Smooth muscle cell (in vitro differentiated cells): Measurements from ENCODE around the gene PCBP3. TPM values are rescaled to one million over a fixed set of nuclear protein-coding genes. Genes with fewer than 3 reads are reported as not detected.

Experiments
- DNase-seq: peaks from one replicate; lab custom pipeline; 2025; ENCODE audit not compliant: unreplicated experiment; lab: John Stamatoyannopoulos, UW
- H2AFZ ChIP-seq: fragments of 200-600 bp; sonication (generic); 2 replicates; pipeline ENCODE4 v1.6.0; 2016; ENCODE audit warnings: antibody characterized with exemption, low read depth, mild to moderate bottlenecking
- H3F3A ChIP-seq: fragments of 200-600 bp; sonication (generic); 2 replicates; pipeline ENCODE4 v1.6.0; 2017; ENCODE audit warnings: antibody characterized with exemption, low read depth
- H3K27ac ChIP-seq: fragments of 200-600 bp; sonication (generic); 2 replicates; pipeline ENCODE4 v1.5.1; 2016; ENCODE audit warnings: low read depth, mild to moderate bottlenecking
- H3K27me3 ChIP-seq: fragments of 200-600 bp; sonication (generic); 2 replicates; pipeline ENCODE4 v1.6.1; 2016; ENCODE audit warnings: low read depth, mild to moderate bottlenecking
- H3K36me3 ChIP-seq: fragments of 200-600 bp; sonication (generic); 2 replicates; pipeline ENCODE4 v1.5.1; 2016; ENCODE audit warnings: low read depth
- H3K4me1 ChIP-seq: fragments of 200-600 bp; sonication (generic); 2 replicates; pipeline ENCODE4 v1.5.1; 2016; ENCODE audit warnings: low read depth
- H3K4me2 ChIP-seq: fragments of 200-600 bp; sonication (generic); 2 replicates; pipeline ENCODE4 v1.6.0; 2016; ENCODE audit warnings: mild to moderate bottlenecking
- H3K4me3 ChIP-seq: fragments of 200-600 bp; sonication (generic); 2 replicates; pipeline ENCODE4 v1.5.1; 2016; ENCODE audit warnings: mild to moderate bottlenecking
- H3K79me2 ChIP-seq: fragments of 200-600 bp; sonication (generic); 2 replicates; pipeline ENCODE4 v1.6.0; 2016; ENCODE audit warnings: low read depth, mild to moderate bottlenecking
- H3K9ac ChIP-seq: fragments of 200-600 bp; sonication (generic); 2 replicates; pipeline ENCODE4 v1.6.0; 2016; ENCODE audit warnings: low read depth
- H3K9me3 ChIP-seq: fragments of 200-600 bp; sonication (generic); replicated peaks from 2 replicates; pipeline ENCODE4 v1.5.1; 2016; ENCODE audit warnings: low read depth
- H4K20me1 ChIP-seq: fragments of 200-600 bp; sonication (generic); 2 replicates; pipeline ENCODE4 v1.6.0; 2016; ENCODE audit warnings: low read depth
- WGBS: methylation state at CpG from one replicate; pipeline ENCODE4 v1.1.7; 2016; ENCODE audit warnings: low lambda C conversion rate; 5-methylcytosine and 5-hydroxymethylcytosine counted together
- polyA plus RNA-seq: library from polyadenylated mRNA; unstranded; fragments of >200 nt; fragmentation: Nextera tagmentation; extraction: Ambion mirVana; gene quantifications from 2 replicates; pipeline ENCODE4 v1.2.1, GENCODE V29; 2016
- total RNA-seq: library from RNA; depleted of rRNA; stranded (reverse); fragments of >200 nt; gene quantifications from 2 replicates; pipeline ENCODE4 v1.2.3, GENCODE V29; 2014
- TF ChIP-seq, protein P1 (sequence below): fragments of 200-600 bp; sonication (generic); IDR thresholded peaks from 2 replicates; pipeline ENCODE4 v1.5.1; 2017; ENCODE audit warnings: borderline replicate concordance, mild to moderate bottlenecking, antibody characterized with exemption; ENCODE audit not compliant: insufficient read depth, poor library complexity, severe bottlenecking

PCBP3 gene
- total and polyA plus RNA-seq, 2 experiments from 2014 or later: 8.9 to 23.1 TPM

- H2AFZ ChIP-seq: no peak overlapping the region
- no peak overlapping the region for H3K4me2 ChIP-seq
- no peak for DNase-seq
- H3K9me3 ChIP-seq: no peaks in the 10 kb centered on the region
- H3K79me2 ChIP-seq: no peaks in the 10 kb centered on the region
- H3K27me3 ChIP-seq: no peaks in the 10 kb centered on the region
- no peak overlapping the region for H3K4me3 ChIP-seq
- H3K4me1 ChIP-seq: no peaks in the 10 kb centered on the region
- TF ChIP-seq, protein P1, sequence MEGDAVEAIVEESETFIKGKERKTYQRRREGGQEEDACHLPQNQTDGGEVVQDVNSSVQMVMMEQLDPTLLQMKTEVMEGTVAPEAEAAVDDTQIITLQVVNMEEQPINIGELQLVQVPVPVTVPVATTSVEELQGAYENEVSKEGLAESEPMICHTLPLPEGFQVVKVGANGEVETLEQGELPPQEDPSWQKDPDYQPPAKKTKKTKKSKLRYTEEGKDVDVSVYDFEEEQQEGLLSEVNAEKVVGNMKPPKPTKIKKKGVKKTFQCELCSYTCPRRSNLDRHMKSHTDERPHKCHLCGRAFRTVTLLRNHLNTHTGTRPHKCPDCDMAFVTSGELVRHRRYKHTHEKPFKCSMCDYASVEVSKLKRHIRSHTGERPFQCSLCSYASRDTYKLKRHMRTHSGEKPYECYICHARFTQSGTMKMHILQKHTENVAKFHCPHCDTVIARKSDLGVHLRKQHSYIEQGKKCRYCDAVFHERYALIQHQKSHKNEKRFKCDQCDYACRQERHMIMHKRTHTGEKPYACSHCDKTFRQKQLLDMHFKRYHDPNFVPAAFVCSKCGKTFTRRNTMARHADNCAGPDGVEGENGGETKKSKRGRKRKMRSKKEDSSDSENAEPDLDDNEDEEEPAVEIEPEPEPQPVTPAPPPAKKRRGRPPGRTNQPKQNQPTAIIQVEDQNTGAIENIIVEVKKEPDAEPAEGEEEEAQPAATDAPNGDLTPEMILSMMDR: no peak
- H4K20me1 ChIP-seq: no peaks in the 10 kb centered on the region
- no peaks in the 10 kb centered on the region for H3K36me3 ChIP-seq
- H3K9ac ChIP-seq: no peak overlapping the region
- 90% methylated on average over 8 of the region's 8 CpGs for WGBS
- H3F3A ChIP-seq: no peaks in the 10 kb centered on the region
- H3K27ac ChIP-seq: no peak overlapping the region
Observed at GRCh38 chr21:45801989-45802388, 158.5 kb downstream of the PCBP3 start.

DNA sequence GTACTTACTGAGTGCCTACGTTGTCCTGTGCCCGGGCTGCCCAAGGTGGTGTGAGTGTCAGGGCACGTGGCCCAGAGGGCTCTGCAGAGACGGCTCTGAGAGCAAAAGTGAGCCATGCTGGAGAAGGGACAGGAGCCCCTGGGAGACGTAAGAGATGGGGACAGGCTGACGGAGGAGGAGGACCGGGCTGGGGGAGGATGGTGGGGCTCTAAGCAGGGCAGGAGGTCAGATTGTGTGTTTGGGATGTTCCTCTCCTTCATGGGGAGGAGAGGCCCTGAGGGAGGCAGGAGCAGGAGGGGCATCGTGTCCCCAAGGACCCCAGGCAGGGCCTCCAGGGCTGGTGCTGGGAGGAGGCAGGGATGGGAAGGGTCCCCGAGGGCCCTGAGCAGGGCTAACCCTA lies 158.9 kb downstream of the PCBP3 start:
- Histone ChIP-seq H4K20me1 (no peaks in the 10 kb centered on the region), H3K36me3 (no peaks in the 10 kb centered on the region), H3K9me3 (no peaks in the 10 kb centered on the region), H3K9ac (no peak overlapping the region), H3K27me3 (no peaks in the 10 kb centered on the region), H3K79me2 (no peaks in the 10 kb centered on the region), H3K4me2 (no peak overlapping the region), H3F3A (no peaks in the 10 kb centered on the region), H3K27ac (no peak overlapping the region), H3K4me3 (no peak overlapping the region), H3K4me1 (no peaks in the 10 kb centered on the region), H2AFZ (no peak overlapping the region)
- DNase-seq: no peak
- WGBS: 88% methylated on average over 9 of the region's 9 CpGs
- TF ChIP-seq, protein P1: no peak

DNA sequence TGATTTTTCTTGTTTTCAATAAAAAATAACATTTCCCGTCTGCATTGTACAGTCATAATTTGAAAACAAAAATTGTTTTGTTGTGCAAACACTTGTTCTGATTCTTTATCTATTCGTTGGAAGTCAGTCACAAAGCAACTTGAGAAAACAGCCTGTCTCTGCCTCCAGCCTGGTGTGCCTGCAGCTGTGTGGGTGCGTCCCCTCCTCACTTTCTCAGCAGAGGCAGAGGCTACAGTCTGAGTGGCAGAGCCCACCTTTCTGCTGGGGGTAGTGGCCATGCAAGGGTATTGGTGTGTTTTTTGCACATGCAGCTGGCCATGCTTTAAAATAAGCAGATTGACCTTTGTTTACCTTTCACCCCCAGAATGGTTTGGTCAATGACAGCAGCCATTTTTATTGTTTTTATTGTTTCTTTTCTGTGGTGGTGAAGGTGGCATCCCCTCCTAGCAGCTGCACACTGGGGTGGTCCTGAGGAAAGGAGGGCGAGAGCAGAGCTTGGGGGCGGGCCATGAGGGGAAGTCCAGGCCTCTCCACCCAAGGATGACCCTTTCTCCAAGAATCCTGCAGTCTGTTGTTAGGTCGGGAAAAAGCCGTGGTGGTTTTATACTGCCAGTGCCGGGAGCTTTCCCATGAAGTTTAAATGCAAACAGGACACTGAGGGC lies 159.6 kb downstream of the PCBP3 start:
- no peaks in the 10 kb centered on the region for H3K36me3 ChIP-seq
- TF ChIP-seq, protein P1: no peak
- 92% methylated on average over 8 of the region's 8 CpGs for WGBS
- no peak overlapping the region for H3K4me3 ChIP-seq
- H2AFZ ChIP-seq: no peak overlapping the region
- H3K27ac ChIP-seq: no peak overlapping the region
- H3K4me2 ChIP-seq: no peak overlapping the region
- no peaks in the 10 kb centered on the region for H3K4me1 ChIP-seq
- H4K20me1 ChIP-seq: no peaks in the 10 kb centered on the region
- no peak overlapping the region for H3K9ac ChIP-seq
- DNase-seq: no peak
- H3K79me2 ChIP-seq: no peaks in the 10 kb centered on the region
- no peaks in the 10 kb centered on the region for H3F3A ChIP-seq
- no peaks in the 10 kb centered on the region for H3K27me3 ChIP-seq
- H3K9me3 ChIP-seq: no peaks in the 10 kb centered on the region
